ENCODE results near the gene TWIST1. TPM values are rescaled to one million over a fixed set of nuclear protein-coding genes. Genes with fewer than 3 reads are reported as not detected.

The TWIST1 gene
- total and polyA plus RNA-seq, 2 of the 13 experiments (the other 11 are each of a cell fraction or from before 2014, with no cell fraction given), result not detected

- no peak for FAIRE-seq
- 8% methylated on average over 6 of the region's 6 CpGs for WGBS (ENCODE audit: low lambda C conversion rate)
- POLR2A ChIA-PET, result no interaction called here
These were observed 6.7 kb downstream of the TWIST1 start for GRCh38 chr7:19110776-19111175.

More at GRCh38 chr7:19110776-19111175, 6.7 kb downstream of the TWIST1 start:
- DNase-seq (ENCODE audit: low spot score) (no peak), ATAC-seq (no peak)
- Histone ChIP-seq H3K4me1 (ENCODE audit: insufficient read depth, low read length) (no peaks in the 10 kb centered on the region), H3K4me2 (ENCODE audit: low read depth, low read length) (no peak overlapping the region), H3K9me3 (ENCODE audit: low read length) (no peaks in the 10 kb centered on the region), H3K79me2 (ENCODE audit: insufficient read depth, low read length) (no peaks in the 10 kb centered on the region), H2AFZ (ENCODE audit: low read length) (no peak overlapping the region), H3K36me3 (replicated peaks in 1 of 2; ENCODE audit: control insufficient read depth in 1 of 2, insufficient read depth in 2 of 2, low read length in 2 of 2) (no peaks in the 10 kb centered on the region), H3K27ac (ENCODE audit: extremely low read length, insufficient read depth, low read length) (no peak overlapping the region), H4K20me1 (ENCODE audit: insufficient read depth, low read length) (no peaks in the 10 kb centered on the region), H3K27me3 (ENCODE audit: control insufficient read depth in 1 of 2, insufficient read depth in 2 of 2, low read length in 2 of 2) (peaks cover 2 to 54% of the 10 kb centered on the region in 2 experiments; a peak in 2 of 5 replicates), H3K4me3 (replicated peaks in 1 of 3; ENCODE audit: insufficient read depth in 1 of 3, low read depth in 2 of 3, low read length in 3 of 3) (no peak overlapping the region), H3K9ac (ENCODE audit: insufficient read depth, low read depth, low read length) (no peak overlapping the region)
- no TSS peak for BruUV-seq (replicated peaks)
- CTCF ChIA-PET (ENCODE audit: low intra/inter-chr PET ratio, low total read pairs), result no interaction called here
- intact Hi-C loops (cut with micrococcal nuclease; ENCODE audit: unreplicated experiment), result no loop called here
- TF ChIP-seq ZNF609 (CRISPR knock-in tag; IDR thresholded peaks at IDR 0.05; ENCODE audit: borderline replicate concordance), result no peak
- TF ChIP-seq ZNF430 (CRISPR knock-in tag; IDR thresholded peaks at IDR 0.05), result no peak
- TF ChIP-seq ZNF431 (CRISPR knock-in tag; IDR thresholded peaks at IDR 0.05; ENCODE audit: borderline replicate concordance, low read depth), result no peak
- no peak for TF ChIP-seq ZNF572 (CRISPR knock-in tag; IDR thresholded peaks at IDR 0.05)
- TF ChIP-seq HIC2 (CRISPR knock-in tag; IDR thresholded peaks at IDR 0.05; ENCODE audit: low read depth), result no peak
- no peak for TF ChIP-seq ZNF782 (CRISPR knock-in tag; IDR thresholded peaks at IDR 0.05; ENCODE audit: borderline replicate concordance)
- in situ Hi-C loops (cut with HindIII; ENCODE audit: extremely low pct_ligation_motif_present, low pct_unique_long_range_greater_than_20kb), result loop anchor here (25.0 kb wide), 1 partner anchor 552 kb away; no protein-coding TSS in a partner anchor

All from HepG2 (cell line).